Astrocyte (in vitro differentiated cells and primary cell): ENCODE measurements around the gene PLEKHM3. TPM values are rescaled to one million over a fixed set of nuclear protein-coding genes. Genes with fewer than 3 reads are reported as not detected.

Experiments
- DNase-seq: peaks from one replicate; pipeline ENCODE4 v3.0.0-alpha.2; 2010; ENCODE audit warnings: low read depth
- FAIRE-seq: peaks from 2 replicates; lab custom pipeline; 2011; peaks lifted over from hg19 to GRCh38; lab: Jason Lieb, UNC
- H2AFZ ChIP-seq: 2 replicates; pipeline ENCODE4 v1.6.0; 2012; ENCODE audit warnings: low read depth, low read length, inconsistent platforms
- H3K27ac ChIP-seq: 2 replicates; pipeline ENCODE4 v1.5.1; 2011; ENCODE audit warnings: low read depth, low read length, inconsistent platforms
- H3K27me3 ChIP-seq: 2 replicates; pipeline ENCODE4 v1.6.0; 2011; ENCODE audit warnings: low read length, inconsistent platforms; ENCODE audit not compliant: insufficient read depth
- H3K36me3 ChIP-seq: 2 replicates; pipeline ENCODE4 v1.5.1; 2011; ENCODE audit warnings: low read length, inconsistent platforms; ENCODE audit not compliant: insufficient read depth
- H3K4me1 ChIP-seq: 2 replicates; pipeline ENCODE4 v1.5.1; 2011; ENCODE audit warnings: low read length, inconsistent platforms; ENCODE audit not compliant: insufficient read depth
- H3K4me2 ChIP-seq: 2 replicates; pipeline ENCODE4 v1.6.0; 2012; ENCODE audit warnings: low read length, inconsistent platforms
- H3K4me3 ChIP-seq: 2 replicates; pipeline ENCODE4 v1.5.1; 2011; ENCODE audit warnings: low read depth, mild to moderate bottlenecking, low read length, inconsistent platforms; ENCODE audit not compliant: insufficient read depth
- H3K79me2 ChIP-seq: 2 replicates; pipeline ENCODE4 v1.6.0; 2012; ENCODE audit warnings: mild to moderate bottlenecking, low read length, inconsistent platforms; ENCODE audit not compliant: insufficient read depth
- H3K9ac ChIP-seq: 2 replicates; pipeline ENCODE4 v1.6.0; 2012; ENCODE audit warnings: mild to moderate bottlenecking, low read length, inconsistent platforms
- H3K9me3 ChIP-seq: 2 replicates; pipeline ENCODE4 v1.5.1; 2012; ENCODE audit warnings: low read depth, mild to moderate bottlenecking, low read length, inconsistent platforms; ENCODE audit not compliant: insufficient read depth
- H4K20me1 ChIP-seq: 2 replicates; pipeline ENCODE4 v1.6.0; 2012; ENCODE audit warnings: low read length, inconsistent platforms; ENCODE audit not compliant: insufficient read depth
- H3K27ac Mint-ChIP-seq: one replicate; pipeline ENCODE4 v1.8.0; 2021; ENCODE audit warnings: mild to moderate bottlenecking, mixed read lengths; ENCODE audit not compliant: unreplicated experiment
- H3K27me3 Mint-ChIP-seq: one replicate; pipeline ENCODE4 v1.8.0; 2021; ENCODE audit warnings: low read depth, mixed read lengths; ENCODE audit not compliant: unreplicated experiment
- H3K36me3 Mint-ChIP-seq: one replicate; pipeline ENCODE4 v1.8.0; 2021; ENCODE audit warnings: low read depth, mixed read lengths; ENCODE audit not compliant: unreplicated experiment
- H3K4me1 Mint-ChIP-seq: one replicate; pipeline ENCODE4 v1.8.0; 2021; ENCODE audit warnings: low read depth, mixed read lengths; ENCODE audit not compliant: unreplicated experiment
- H3K4me3 Mint-ChIP-seq: one replicate; pipeline ENCODE4 v1.8.0; 2021; ENCODE audit warnings: mild to moderate bottlenecking, moderate library complexity, mixed read lengths; ENCODE audit not compliant: unreplicated experiment
- H3K9me3 Mint-ChIP-seq: one replicate; pipeline ENCODE4 v1.8.0; 2021; ENCODE audit warnings: mild to moderate bottlenecking, mixed read lengths; ENCODE audit not compliant: unreplicated experiment
- EZH2 ChIP-seq: IDR thresholded peaks from 2 replicates; pipeline ENCODE4 v1.6.1; 2012; ENCODE audit warnings: mild to moderate bottlenecking, low read length, inconsistent platforms; ENCODE audit not compliant: insufficient read depth
- total RNA-seq: library from RNA; stranded (reverse); gene quantifications from 2 replicates; pipeline ENCODE4 v1.2.1, GENCODE V29; 2021
- TF ChIP-seq, protein P1 (sequence below): IDR thresholded peaks from 2 replicates; pipeline ENCODE4 v1.5.1; 2011; ENCODE audit warnings: low read depth, mild to moderate bottlenecking, inconsistent platforms, low read length, moderate library complexity; ENCODE audit not compliant: insufficient read depth

PLEKHM3 gene
- total RNA-seq, 1 donor from 2014 or later, result 9.1 TPM

DNA sequence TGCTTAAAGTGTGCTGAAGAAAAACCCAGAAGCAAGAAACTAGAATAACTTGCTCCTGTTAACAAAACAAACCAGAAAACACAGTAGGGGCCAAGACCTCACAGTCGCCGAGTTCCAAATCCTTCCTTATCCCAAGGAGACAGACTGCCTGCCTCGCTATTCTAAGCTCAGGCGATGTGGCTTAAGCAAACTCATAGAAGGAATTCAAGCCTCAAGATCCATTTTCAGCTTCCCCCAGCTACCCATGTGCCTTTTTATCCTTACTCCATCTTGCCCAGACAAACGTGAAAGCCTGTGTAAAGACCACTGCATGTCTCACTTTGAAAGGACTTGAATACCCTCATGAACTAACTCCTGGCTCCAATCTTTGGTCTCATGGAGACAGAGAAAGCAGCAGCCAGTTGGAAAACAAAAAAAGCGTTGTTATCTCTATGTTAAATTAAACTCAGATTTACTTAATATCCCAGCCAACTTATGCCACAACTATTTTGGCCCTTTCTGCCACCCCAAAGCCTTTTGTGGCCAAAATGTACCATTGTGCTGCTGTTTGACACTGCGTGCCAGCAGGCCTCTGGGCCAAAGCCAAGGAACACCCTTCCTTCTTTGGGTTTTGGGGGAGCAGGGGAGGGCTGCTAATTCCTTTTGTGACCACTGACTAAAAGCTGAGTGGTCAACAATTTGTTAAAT, 132.5 kb downstream of the PLEKHM3 start:
- no peak overlapping the region for H3K4me3 Mint-ChIP-seq
- H3K4me3 ChIP-seq, result no peak overlapping the region
- no peaks in the 10 kb centered on the region for H3K27me3 ChIP-seq
- H3K9ac ChIP-seq, result no peak overlapping the region
- peaks cover 2% of the 10 kb centered on the region for H3K27me3 Mint-ChIP-seq
- peaks cover 15% of the 10 kb centered on the region for H3K4me1 ChIP-seq
- H3K36me3 ChIP-seq, result no peaks in the 10 kb centered on the region
- H4K20me1 ChIP-seq, result no peaks in the 10 kb centered on the region
- H3K27ac Mint-ChIP-seq, result no peak overlapping the region
- H3K27ac ChIP-seq, result no peak overlapping the region
- TF ChIP-seq EZH2, result no peak
- TF ChIP-seq, protein P1, sequence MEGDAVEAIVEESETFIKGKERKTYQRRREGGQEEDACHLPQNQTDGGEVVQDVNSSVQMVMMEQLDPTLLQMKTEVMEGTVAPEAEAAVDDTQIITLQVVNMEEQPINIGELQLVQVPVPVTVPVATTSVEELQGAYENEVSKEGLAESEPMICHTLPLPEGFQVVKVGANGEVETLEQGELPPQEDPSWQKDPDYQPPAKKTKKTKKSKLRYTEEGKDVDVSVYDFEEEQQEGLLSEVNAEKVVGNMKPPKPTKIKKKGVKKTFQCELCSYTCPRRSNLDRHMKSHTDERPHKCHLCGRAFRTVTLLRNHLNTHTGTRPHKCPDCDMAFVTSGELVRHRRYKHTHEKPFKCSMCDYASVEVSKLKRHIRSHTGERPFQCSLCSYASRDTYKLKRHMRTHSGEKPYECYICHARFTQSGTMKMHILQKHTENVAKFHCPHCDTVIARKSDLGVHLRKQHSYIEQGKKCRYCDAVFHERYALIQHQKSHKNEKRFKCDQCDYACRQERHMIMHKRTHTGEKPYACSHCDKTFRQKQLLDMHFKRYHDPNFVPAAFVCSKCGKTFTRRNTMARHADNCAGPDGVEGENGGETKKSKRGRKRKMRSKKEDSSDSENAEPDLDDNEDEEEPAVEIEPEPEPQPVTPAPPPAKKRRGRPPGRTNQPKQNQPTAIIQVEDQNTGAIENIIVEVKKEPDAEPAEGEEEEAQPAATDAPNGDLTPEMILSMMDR, result no peak
- H3K9me3 ChIP-seq, result no peaks in the 10 kb centered on the region
- peaks cover 3% of the 10 kb centered on the region for H3K4me1 Mint-ChIP-seq
- no peaks in the 10 kb centered on the region for H3K79me2 ChIP-seq
- H3K4me2 ChIP-seq, result peak overlapping the region; percentile 36
- FAIRE-seq (no peak), DNase-seq (peak; percentile 52)
- no peaks in the 10 kb centered on the region for H3K9me3 Mint-ChIP-seq
- no peak overlapping the region for H2AFZ ChIP-seq
- H3K36me3 Mint-ChIP-seq, result no peaks in the 10 kb centered on the region

DNA sequence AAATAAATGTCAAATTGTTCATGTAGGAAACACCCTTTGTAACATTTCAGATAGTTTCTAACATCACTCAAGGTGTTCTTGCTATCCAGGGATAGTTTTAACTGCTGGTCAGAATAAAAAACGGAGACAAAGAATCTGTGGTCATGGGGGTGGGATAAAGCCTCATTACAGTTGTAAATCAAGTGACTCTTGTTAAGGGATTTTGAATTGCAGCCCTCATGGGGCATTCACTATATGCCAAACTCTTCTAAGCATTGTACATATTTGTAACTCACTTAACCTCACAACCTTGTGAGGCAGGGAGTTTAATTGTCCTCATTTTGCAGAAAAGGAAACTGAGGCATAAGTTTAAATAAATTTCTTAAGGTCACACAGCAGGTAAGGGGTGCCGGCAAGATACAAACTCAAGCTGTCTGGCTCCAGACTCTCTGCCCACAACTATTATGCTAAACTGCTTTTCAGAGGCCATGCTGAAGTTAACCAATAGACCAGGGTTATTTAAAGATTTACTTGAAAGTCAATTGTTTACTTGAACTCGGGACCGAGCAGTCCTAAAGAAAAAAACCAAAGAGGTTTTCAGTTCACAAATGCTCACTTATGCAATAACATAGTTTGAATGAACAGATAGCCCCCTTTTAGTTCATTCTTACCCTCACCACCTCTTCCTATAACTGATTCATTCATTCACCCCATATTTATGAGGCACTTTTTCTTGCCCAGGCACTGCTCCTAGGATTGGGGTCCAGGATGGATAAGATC, 134.1 kb downstream of the PLEKHM3 start:
- H3K9me3 Mint-ChIP-seq, result no peaks in the 10 kb centered on the region
- Histone ChIP-seq H3K4me1 (peaks cover 15% of the 10 kb centered on the region), H3K36me3 (no peaks in the 10 kb centered on the region), H4K20me1 (no peaks in the 10 kb centered on the region), H3K4me2 (no peak overlapping the region), H3K79me2 (no peaks in the 10 kb centered on the region), H3K9ac (no peak overlapping the region), H3K27me3 (no peaks in the 10 kb centered on the region), H2AFZ (no peak overlapping the region), H3K4me3 (no peak overlapping the region), H3K27ac (no peak overlapping the region), H3K9me3 (no peaks in the 10 kb centered on the region)
- H3K36me3 Mint-ChIP-seq, result no peaks in the 10 kb centered on the region
- DNase-seq (no peak), FAIRE-seq (no peak)
- TF ChIP-seq EZH2, result no peak
- TF ChIP-seq, protein P1, result no peak
- no peak overlapping the region for H3K4me3 Mint-ChIP-seq
- H3K4me1 Mint-ChIP-seq, result peaks cover 3% of the 10 kb centered on the region
- H3K27me3 Mint-ChIP-seq, result peaks cover 2% of the 10 kb centered on the region
- no peak overlapping the region for H3K27ac Mint-ChIP-seq

DNA sequence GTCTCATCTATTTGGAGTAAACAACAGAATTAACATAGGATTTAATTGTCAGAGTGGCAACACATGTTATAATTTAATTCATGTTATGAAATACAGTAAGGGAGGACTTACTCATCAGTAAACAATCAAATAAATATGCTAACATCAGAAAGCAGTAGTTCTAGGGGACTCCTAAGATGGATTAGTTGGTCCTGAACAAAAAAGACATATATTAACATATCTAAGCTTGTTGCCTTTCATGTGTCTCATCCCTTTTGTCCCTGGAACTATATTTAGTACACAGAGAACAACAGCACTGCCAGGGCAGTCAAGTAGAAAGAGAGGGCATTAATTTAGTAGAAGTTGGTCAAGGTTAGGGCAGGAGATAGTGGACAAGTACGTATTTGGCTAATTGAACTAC, 137.8 kb downstream of the PLEKHM3 start:
- no peaks in the 10 kb centered on the region for H3K36me3 Mint-ChIP-seq
- no peak overlapping the region for H3K27ac Mint-ChIP-seq
- H3K4me3 Mint-ChIP-seq, result no peak overlapping the region
- H3K27me3 Mint-ChIP-seq, result peaks cover 1% of the 10 kb centered on the region
- peaks cover 5% of the 10 kb centered on the region for H3K4me1 Mint-ChIP-seq
- FAIRE-seq (no peak), DNase-seq (no peak)
- TF ChIP-seq, protein P1, result no peak
- TF ChIP-seq EZH2, result no peak
- Histone ChIP-seq H2AFZ (no peak overlapping the region), H3K36me3 (no peaks in the 10 kb centered on the region), H3K27me3 (no peaks in the 10 kb centered on the region), H3K27ac (no peak overlapping the region), H3K4me1 (peaks cover 4% of the 10 kb centered on the region), H4K20me1 (no peaks in the 10 kb centered on the region), H3K4me2 (no peak overlapping the region), H3K4me3 (no peak overlapping the region), H3K9me3 (no peaks in the 10 kb centered on the region), H3K79me2 (no peaks in the 10 kb centered on the region), H3K9ac (no peak overlapping the region)
- no peaks in the 10 kb centered on the region for H3K9me3 Mint-ChIP-seq
